ENCODE data around the gene TMEM63A.
"Not testable (repeated sequence)": the region's sequence is repeated elsewhere in the genome, so short reads cannot be mapped to it uniquely, and the experiment has no call there.

The TMEM63A gene

GRCh38 chr1:225881959-225882693 lies at the start of gene TMEM63A:
TMEM63A (minus strand) TSS chr1:225882380; CDS start chr1:225877580, 4,800 bp downstream.
- DNase-seq (ENCODE audit: extremely low spot score, insufficient read length, low read depth) (peak; percentile 95), FAIRE-seq (peak; percentile 64)

DNA sequence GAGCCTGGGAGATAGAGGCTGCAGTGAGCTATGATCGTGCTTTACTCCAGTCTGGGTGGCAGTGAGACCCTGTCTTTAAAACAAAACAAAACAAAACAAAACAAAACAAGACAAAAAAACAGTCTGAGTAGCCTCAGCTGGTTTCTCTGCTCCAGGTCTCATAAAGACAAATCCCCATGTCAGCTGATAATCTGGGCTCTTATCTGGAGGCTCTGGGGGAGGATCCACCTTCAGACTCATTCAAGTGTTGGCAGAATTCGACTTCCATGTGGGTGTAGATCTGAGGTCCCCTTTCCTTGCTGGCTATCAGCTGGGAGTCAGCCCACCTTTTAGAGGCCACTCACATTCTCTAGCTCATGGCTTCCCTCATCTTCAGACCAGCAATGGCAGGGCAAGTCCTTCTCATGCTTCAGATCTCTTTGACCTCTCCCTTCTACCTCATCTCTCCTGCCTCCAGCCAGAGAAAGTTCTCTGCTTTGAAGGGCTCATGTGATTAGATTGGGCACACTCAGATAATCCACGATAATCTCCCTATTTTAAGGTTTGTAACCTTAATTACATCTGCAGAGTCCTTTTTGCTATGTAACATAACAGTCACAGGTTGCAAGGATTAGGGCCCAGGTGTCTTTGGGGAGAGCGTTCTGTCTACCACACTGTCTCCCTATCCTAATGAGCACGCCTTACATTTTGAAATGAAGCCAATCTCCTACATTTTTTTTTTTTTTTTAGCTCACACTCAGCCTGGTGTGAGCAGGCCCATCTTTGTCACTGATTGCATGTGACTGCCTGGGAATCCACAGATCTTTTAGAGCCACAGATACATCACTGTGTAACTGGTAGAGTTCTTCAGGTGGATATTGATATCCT lies 49.3 kb upstream of the TMEM63A start:
- DNase-seq (ENCODE audit: extremely low spot score, insufficient read length, low read depth) (no peak), FAIRE-seq (no peak)

DNA sequence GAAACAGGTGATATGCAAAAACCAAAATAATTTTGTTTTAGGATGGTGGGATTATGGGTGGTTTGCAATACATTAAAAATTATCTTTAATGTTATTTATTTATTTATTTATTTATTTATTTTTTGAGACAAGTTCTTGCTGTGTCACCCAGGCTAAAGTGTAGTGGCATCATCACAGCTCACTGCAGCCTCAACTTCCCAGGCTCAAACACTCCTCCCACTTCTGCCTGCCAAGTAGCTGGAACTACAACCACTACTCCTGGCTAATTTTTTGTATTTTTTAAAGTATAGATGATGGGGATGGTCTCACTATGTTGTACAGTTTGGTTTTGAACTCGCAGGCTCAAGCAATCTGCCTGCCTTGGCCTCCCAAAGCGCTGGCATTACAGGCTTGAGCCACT lies 48.4 kb upstream of the TMEM63A start:
- DNase-seq (ENCODE audit: extremely low spot score, insufficient read length, low read depth), result no peak
- FAIRE-seq, result no peak

- not testable (repeated sequence) for FAIRE-seq; DNase-seq (ENCODE audit: extremely low spot score, insufficient read length, low read depth)
These were observed 47.3 kb upstream of the TMEM63A start for GRCh38 chr1:225929462-225929861.

- no peak for FAIRE-seq
- no peak for DNase-seq (ENCODE audit: extremely low spot score, insufficient read length, low read depth)
These were observed 46.3 kb upstream of the TMEM63A start for GRCh38 chr1:225928186-225929175.

DNA sequence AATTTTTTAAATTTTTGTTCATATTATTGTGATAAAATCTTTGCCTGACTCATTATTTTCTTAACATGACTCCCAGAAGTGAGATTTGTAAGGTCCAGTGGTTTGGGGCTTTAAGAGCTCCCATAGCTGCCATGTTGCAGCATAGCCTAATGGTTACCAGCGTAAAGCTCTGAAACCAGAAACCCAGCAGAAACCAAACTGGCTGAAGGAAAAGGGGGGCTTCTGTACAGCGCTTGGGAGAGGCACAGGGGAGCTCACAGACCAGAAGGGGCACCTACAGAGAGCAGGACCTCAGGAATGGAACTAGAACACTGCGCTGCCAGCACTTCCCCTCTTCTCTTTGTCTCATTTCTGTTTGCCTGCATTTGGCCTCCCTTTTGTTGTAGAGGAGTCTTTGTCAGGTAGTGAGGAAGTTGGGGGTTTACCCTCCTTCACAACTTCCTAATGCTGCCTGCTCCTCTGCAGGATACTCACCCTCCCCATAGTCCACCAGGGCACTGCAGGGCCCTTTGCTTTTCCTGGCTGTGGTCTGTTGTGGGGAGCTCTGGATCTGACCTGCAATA lies 44.5 kb upstream of the TMEM63A start:
- DNase-seq (ENCODE audit: extremely low spot score, insufficient read length, low read depth) (no peak), FAIRE-seq (no peak)

DNA sequence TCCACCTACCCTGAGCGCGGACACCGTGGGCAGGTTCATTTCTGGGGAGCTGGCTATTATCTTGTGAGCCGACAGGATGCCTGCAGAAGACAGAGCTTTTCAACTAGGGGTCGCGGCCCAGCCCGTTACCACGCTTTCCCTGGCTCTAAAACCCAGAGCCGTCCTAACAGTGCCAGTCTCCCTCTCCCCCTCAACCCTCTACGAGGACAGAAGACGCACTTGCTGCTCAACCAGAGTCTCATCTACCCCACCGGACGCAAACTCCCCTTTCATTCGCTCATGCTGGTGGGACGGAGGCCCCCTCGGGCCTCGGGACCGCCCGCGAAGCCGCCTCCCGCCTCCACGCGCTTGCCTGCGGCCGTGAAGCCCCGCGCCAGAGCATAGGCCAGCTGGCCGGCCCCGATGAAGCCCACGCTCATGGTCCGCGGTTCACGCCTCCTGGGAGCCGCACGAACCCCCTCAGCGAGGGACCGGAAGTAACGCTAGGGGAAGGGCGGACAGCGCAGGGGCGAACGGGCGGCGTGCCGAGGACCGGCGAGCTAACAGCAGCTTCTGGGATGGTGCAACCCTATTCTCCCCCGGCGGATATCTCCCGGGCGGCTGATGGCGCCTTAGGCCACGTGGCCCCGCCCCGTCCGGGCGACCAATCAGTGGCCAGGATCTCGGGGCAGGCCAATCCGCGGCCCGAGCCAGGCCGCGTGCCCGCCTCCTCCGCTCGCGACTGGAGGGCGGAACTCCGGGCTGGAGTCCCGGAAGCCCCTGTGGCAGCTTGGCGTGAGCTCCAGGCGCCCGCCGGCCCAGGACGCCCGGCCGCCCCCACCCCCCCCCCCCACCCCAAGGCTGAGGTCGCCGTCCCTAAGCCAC lies 41.7 kb upstream of the TMEM63A start, which contains the start of gene PYCR2:
Gene PYCR2 (minus strand): TSS at position 559 of the 864 bp plus-strand sequence. CDS start 140 bp downstream, at position 419.
- DNase-seq (ENCODE audit: extremely low spot score, insufficient read length, low read depth), result peak; percentile 99
- peak; percentile 96 for FAIRE-seq

DNA sequence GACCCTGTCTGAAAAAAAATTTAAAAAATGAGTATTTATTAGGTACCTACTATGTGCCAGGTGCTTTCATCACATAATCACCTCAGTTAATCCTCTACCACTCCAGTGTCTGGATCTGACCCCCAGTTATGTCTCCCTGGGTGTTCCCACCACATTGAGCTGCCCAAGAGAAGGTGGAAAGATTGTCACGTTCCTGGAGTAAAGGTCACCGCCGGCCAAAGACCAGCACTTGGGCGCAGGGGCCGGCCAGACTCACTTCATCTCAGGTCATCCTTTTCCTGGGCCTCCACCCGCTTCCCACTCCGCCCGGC lies 41.2 kb upstream of the TMEM63A start:
- FAIRE-seq (no peak), DNase-seq (ENCODE audit: extremely low spot score, insufficient read length, low read depth) (no peak)

DNA sequence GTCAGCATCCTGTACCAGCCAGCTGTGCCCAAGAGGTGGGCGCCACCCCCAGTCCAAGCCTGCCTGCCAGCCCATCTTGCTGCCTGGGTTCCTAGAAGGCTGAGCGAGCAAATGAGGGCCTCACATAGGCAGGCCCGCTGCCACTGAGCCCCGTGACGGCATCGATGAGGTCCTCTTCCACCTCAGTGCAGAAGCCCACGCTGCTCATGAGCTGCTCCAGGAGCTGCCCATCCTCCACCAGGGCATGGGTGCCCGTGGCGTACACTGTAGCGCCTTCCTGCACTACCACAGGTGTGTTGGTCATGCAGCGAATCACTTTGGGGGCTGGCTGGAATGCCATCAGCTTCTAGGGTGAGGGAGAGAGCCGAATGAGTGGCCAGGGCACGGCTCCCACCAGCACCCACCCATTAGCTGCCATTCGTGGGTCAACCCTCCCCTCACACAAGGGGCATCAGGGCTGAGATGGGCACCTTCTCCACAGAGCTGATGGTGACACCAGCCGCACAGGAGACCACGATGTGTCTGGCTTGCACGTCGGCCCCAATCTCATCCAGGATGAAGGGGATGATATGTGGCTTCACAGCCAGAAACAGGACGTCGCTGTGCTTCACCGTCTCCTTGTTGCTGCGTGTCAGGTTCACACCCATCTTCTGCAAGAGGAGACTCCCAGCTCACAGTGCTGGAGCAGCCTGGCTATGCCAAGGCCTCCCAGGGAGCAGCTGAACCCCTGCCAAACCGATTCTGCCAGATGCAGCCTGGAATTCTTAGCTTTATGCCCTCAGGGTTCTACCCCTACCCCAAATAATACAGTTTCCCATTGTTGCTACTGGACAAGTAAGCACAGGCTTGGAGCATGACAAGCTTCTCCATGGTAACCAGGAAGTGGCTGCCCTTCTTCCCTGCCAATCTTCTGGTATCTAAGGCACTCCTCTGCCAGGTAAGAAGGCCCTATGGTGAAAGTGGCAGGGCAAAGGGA lies 39.8 kb upstream of the TMEM63A start:
- DNase-seq (ENCODE audit: extremely low spot score, insufficient read length, low read depth) (no peak), FAIRE-seq (no peak)

DNA sequence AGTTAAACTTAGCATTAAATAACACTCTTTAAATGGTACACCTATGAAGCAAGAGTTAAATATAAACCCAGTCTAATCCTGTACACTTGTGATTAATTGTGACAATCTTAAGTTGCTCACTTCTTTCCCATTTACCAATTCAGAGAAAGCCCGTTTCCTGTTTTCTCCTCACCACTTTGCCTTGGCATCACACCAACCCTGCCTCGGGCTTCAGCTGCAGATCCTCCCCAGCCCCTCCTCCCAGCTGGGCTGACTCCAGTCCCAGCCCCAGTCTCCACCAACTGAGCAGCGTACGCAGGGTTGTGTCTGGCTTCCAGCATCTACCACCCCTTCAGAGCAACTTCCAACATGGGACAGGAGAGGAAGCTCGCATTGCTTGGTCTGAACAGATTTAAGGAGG lies 37.7 kb upstream of the TMEM63A start:
- DNase-seq (ENCODE audit: extremely low spot score, insufficient read length, low read depth) (no peak), FAIRE-seq (no peak)

GRCh38 chr1:225918280-225918679 lies 36.1 kb upstream of the TMEM63A start:
- DNase-seq (ENCODE audit: extremely low spot score, insufficient read length, low read depth) (no peak), FAIRE-seq (no peak)

DNA sequence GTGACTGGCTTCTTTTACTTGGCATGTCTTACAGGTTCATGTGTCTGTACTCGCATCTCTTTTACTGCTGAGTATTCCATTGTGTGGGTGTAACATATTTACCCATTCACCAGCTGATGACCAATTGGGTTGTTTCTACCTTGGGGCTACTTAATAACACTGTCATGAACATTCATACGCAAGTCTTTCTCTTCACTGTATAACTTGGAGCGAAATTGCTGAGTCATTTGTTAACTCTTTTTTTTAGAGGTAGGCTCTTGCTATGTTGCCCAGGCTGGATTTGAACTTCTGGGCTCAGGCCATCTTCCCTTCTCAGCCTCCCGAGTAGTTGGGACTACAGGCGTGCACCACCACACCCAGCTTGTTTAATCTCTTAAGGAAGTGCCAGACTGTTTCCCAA lies 35.4 kb upstream of the TMEM63A start:
- FAIRE-seq, result no peak
- DNase-seq (ENCODE audit: extremely low spot score, insufficient read length, low read depth), result no peak

GRCh38 chr1:225917101-225917500 lies 34.9 kb upstream of the TMEM63A start:
- DNase-seq (ENCODE audit: extremely low spot score, insufficient read length, low read depth) (no peak), FAIRE-seq (no peak)

GRCh38 chr1:225915538-225915991 lies 33.4 kb upstream of the TMEM63A start:
- DNase-seq (ENCODE audit: extremely low spot score, insufficient read length, low read depth) (no peak), FAIRE-seq (no peak)

- FAIRE-seq, result no peak
- DNase-seq (ENCODE audit: extremely low spot score, insufficient read length, low read depth), result no peak
These were observed 32.8 kb upstream of the TMEM63A start for GRCh38 chr1:225914947-225915346.

- no peak for DNase-seq (ENCODE audit: extremely low spot score, insufficient read length, low read depth)
- FAIRE-seq, result no peak
These were observed 32.2 kb upstream of the TMEM63A start for GRCh38 chr1:225914391-225914790.

DNA sequence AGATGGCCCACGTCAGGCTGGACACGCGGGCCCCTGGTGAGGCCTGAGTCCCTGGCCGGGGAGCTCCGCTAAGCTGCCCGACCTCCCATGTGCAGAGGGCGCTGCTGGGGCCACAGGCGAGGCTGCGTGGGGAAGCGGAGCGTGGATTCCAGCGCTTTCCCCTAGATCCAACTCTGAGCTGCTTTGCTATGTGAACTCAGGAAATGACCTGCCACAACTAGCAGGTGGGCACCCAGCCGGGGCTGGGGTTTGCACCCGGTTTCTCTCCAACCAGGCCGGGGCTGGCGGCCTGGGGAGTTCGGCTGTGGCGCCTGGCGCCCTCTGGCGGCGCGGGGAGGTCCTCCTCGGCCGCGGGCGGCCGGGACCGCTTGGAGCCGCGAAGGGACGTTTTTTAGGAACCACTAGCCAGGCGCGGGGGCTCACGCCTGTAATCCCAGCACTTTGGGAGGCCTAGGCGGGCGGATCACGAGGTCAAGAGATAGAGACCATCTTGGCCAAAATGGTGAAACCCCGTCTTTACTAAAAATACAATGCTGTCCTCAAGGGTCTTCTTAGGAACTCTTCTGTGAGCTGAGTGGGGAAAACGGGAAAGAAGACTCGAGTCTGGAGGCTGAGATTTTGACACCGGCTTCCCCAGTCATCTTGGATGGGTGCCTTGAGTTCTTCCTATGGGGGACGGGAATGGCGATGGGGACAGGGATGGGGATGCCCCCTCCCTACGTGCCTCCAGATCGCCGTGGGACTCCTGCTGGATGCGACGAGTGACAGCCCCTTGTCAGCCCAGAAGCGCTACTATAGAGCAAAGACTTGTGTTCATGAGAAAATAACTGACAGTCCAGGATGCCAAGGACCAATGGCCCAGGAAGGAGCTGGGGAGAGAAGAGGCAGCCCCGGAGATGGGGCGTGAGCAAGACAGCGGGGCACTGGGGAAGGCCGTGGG lies 29.3 kb upstream of the TMEM63A start:
- FAIRE-seq (no peak), DNase-seq (ENCODE audit: extremely low spot score, insufficient read length, low read depth) (peak; percentile 58)
